SU-DHL-6 (cell line): ENCODE data around the gene GLYATL3.

ENCODE experiments used
- H2AFZ ChIP-seq: fragments of 200-600 bp; sonication (generic); 2 replicates; pipeline ENCODE4 v1.6.1; 2014; ENCODE audit warnings: low read depth, mild to moderate bottlenecking, moderate library complexity, mixed read lengths, antibody characterized with exemption, low read length; ENCODE audit not compliant: severe bottlenecking
- H3F3A ChIP-seq: fragments of 200-600 bp; shearing (Covaris generic); 2 replicates; pipeline ENCODE4 v1.6.0; 2016; ENCODE audit warnings: antibody characterized with exemption, mild to moderate bottlenecking; ENCODE audit not compliant: insufficient read depth
- H3K27ac ChIP-seq: fragments of 200-600 bp; sonication (generic); 2 replicates; pipeline ENCODE4 v1.5.1; 2016; ENCODE audit warnings: low read depth, mild to moderate bottlenecking, low read length, moderate library complexity, mixed read lengths
- H3K27me3 ChIP-seq: fragments of 200-600 bp; sonication (generic), shearing (Covaris generic); 2 replicates; pipeline ENCODE4 v1.6.0; 2014; ENCODE audit warnings: mild to moderate bottlenecking, low read length
- H3K36me3 ChIP-seq: fragments of 200-600 bp; sonication (generic); 2 replicates; pipeline ENCODE4 v1.6.1; 2014; ENCODE audit warnings: mild to moderate bottlenecking, low read length, mixed read lengths
- H3K4me2 ChIP-seq: fragments of 300-600, 200-600 bp; shearing (Covaris generic), sonication (generic); 2 replicates; pipeline ENCODE4 v1.6.0; 2014; ENCODE audit warnings: low read length, low read depth, mild to moderate bottlenecking; ENCODE audit not compliant: poor library complexity, severe bottlenecking
- H3K4me3 ChIP-seq: fragments of 200-600 bp; sonication (generic); 2 replicates; pipeline ENCODE4 v1.5.1; 2014; ENCODE audit warnings: antibody characterized with exemption, low read length, mild to moderate bottlenecking, mixed read lengths; ENCODE audit not compliant: insufficient read depth, poor library complexity, severe bottlenecking
- H3K79me2 ChIP-seq: fragments of 200-600 bp; sonication (generic); 2 replicates; pipeline ENCODE4 v1.6.1; 2014; ENCODE audit warnings: mild to moderate bottlenecking, low read length, moderate library complexity; ENCODE audit not compliant: insufficient read depth
- H3K9ac ChIP-seq: fragments of 200-600 bp; sonication (generic); 2 replicates; pipeline ENCODE4 v1.7.0; 2014; ENCODE audit warnings: mild to moderate bottlenecking, low read length
- H3K9me2 ChIP-seq: fragments of 200-600 bp; sonication (generic); replicated peaks from 2 replicates; pipeline ENCODE4 v1.6.1; 2014; ENCODE audit warnings: low read length; ENCODE audit not compliant: insufficient read depth
- H3K9me3 ChIP-seq: fragments of 200-600 bp; sonication (generic); 2 replicates; pipeline ENCODE4 v1.6.1; 2014; ENCODE audit warnings: low read length, mixed read lengths; ENCODE audit not compliant: insufficient read depth
- H4K20me1 ChIP-seq: fragments of 200-600 bp; sonication (generic); 2 replicates; pipeline ENCODE4 v1.6.1; 2014; ENCODE audit warnings: low read depth, mild to moderate bottlenecking, antibody characterized with exemption, low read length, moderate library complexity, mixed read lengths
- EZH2phosphoT487 ChIP-seq: fragments of 200-600 bp; sonication (generic), shearing (Covaris generic); conservative IDR thresholded peaks from 2 replicates; pipeline ENCODE4 v1.6.1; 2018; ENCODE audit warnings: mild to moderate bottlenecking, antibody characterized with exemption, low read length, moderate library complexity, mixed read lengths
- TF ChIP-seq, protein P1 (sequence below): fragments of 200-600 bp; sonication (generic); IDR thresholded peaks from one replicate; pipeline ENCODE4 v1.5.1; 2017; ENCODE audit warnings: antibody characterized with exemption, mild to moderate bottlenecking, low read length, moderate library complexity; ENCODE audit not compliant: insufficient read depth, poor library complexity, severe bottlenecking

GLYATL3 gene

DNA sequence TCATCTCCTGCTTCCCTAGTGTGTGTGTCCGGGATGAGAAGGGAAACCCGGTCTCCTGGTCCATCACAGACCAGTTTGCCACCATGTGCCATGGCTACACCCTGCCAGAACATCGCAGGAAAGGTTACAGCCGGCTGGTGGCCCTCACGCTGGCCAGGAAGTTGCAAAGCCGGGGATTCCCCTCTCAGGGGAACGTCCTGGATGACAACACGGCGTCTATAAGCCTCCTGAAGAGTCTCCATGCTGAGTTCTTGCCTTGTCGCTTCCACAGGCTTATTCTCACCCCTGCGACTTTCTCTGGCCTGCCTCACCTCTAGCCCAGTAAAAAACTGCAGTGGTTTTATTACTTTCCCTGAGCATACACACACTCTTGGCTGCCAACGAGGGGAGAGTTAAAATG, 26.9 kb downstream of the GLYATL3 start:
- no peak for TF ChIP-seq EZH2phosphoT487
- TF ChIP-seq, protein P1, sequence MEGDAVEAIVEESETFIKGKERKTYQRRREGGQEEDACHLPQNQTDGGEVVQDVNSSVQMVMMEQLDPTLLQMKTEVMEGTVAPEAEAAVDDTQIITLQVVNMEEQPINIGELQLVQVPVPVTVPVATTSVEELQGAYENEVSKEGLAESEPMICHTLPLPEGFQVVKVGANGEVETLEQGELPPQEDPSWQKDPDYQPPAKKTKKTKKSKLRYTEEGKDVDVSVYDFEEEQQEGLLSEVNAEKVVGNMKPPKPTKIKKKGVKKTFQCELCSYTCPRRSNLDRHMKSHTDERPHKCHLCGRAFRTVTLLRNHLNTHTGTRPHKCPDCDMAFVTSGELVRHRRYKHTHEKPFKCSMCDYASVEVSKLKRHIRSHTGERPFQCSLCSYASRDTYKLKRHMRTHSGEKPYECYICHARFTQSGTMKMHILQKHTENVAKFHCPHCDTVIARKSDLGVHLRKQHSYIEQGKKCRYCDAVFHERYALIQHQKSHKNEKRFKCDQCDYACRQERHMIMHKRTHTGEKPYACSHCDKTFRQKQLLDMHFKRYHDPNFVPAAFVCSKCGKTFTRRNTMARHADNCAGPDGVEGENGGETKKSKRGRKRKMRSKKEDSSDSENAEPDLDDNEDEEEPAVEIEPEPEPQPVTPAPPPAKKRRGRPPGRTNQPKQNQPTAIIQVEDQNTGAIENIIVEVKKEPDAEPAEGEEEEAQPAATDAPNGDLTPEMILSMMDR: no peak
- Histone ChIP-seq H4K20me1 (no peaks in the 10 kb centered on the region), H3K27ac (no peak overlapping the region), H3K36me3 (no peaks in the 10 kb centered on the region), H3K79me2 (no peaks in the 10 kb centered on the region), H2AFZ (no peak overlapping the region), H3K9me3 (no peaks in the 10 kb centered on the region), H3F3A (no peaks in the 10 kb centered on the region), H3K9me2 (no peaks in the 10 kb centered on the region), H3K27me3 (no peaks in the 10 kb centered on the region; the same call in 1 of the 2 replicates), H3K9ac (no peak overlapping the region), H3K4me3 (no peak overlapping the region), H3K4me2 (no peak overlapping the region)

GRCh38 chr6:49527320-49527719, 27.6 kb downstream of the GLYATL3 start:
- H2AFZ ChIP-seq: no peak overlapping the region
- no peaks in the 10 kb centered on the region for H3K79me2 ChIP-seq
- TF ChIP-seq EZH2phosphoT487: no peak
- TF ChIP-seq, protein P1: no peak

GRCh38 chr6:49528571-49528970, 28.8 kb downstream of the GLYATL3 start:
- no peak for TF ChIP-seq EZH2phosphoT487
- TF ChIP-seq, protein P1: no peak
- no peaks in the 10 kb centered on the region for H3F3A ChIP-seq
- H3K9me3 ChIP-seq: no peaks in the 10 kb centered on the region
- H3K27ac ChIP-seq: no peak overlapping the region
- no peaks in the 10 kb centered on the region for H3K9me2 ChIP-seq
- H3K4me3 ChIP-seq: no peak overlapping the region
- H3K79me2 ChIP-seq: no peaks in the 10 kb centered on the region
- H2AFZ ChIP-seq: no peak overlapping the region
- H3K27me3 ChIP-seq: no peaks in the 10 kb centered on the region
- H3K9ac ChIP-seq: no peak overlapping the region
- no peak overlapping the region for H3K4me2 ChIP-seq
- H3K36me3 ChIP-seq: no peaks in the 10 kb centered on the region
- H4K20me1 ChIP-seq: no peaks in the 10 kb centered on the region

More at GRCh38 chr6:49527320-49527719, 27.6 kb downstream of the GLYATL3 start:
- Histone ChIP-seq H3K9me2 (no peaks in the 10 kb centered on the region), H3K9ac (no peak overlapping the region), H3K27me3 (no peaks in the 10 kb centered on the region; the same call in 1 of the 2 replicates), H3K4me2 (no peak overlapping the region), H3K4me3 (no peak overlapping the region), H3K9me3 (no peaks in the 10 kb centered on the region), H4K20me1 (no peaks in the 10 kb centered on the region), H3K27ac (no peak overlapping the region), H3K36me3 (no peaks in the 10 kb centered on the region), H3F3A (no peaks in the 10 kb centered on the region)
